Ovary (tissue), 9 donors: ENCODE measurements around the gene KRT28. TPM values are rescaled to one million over a fixed set of nuclear protein-coding genes. Genes with fewer than 3 reads are reported as not detected.

Experiments used
- DNase-seq, 5 donors: peaks; one replicate each; pipeline ENCODE4 v3.0.0-alpha.2; 2019 to 2020
- H3K27ac ChIP-seq, 2 donors: fragments of 200-600 bp; one replicate each; pipeline versions ENCODE4 v1.5.1 to v1.8.0; 2019 to 2022
- H3K27me3 ChIP-seq: fragments of 200-600 bp; one replicate; pipeline ENCODE4 v1.8.0; 2022
- H3K36me3 ChIP-seq: fragments of 200-600 bp; sonication (generic); one replicate; pipeline ENCODE4 v1.5.1; 2019
- H3K4me1 ChIP-seq: one replicate; pipeline ENCODE4 v1.8.1; 2013; ENCODE audit warnings: mild to moderate bottlenecking, moderate library complexity; ENCODE audit not compliant: insufficient read depth
- H3K4me3 ChIP-seq: fragments of 200-600 bp; sonication (generic); one replicate; pipeline ENCODE4 v1.5.1; 2017
- H3K9me3 ChIP-seq, 2 donors: fragments of 200-600 bp in 1 of 2; sonication (generic) in 1 of 2; one replicate each; pipeline versions ENCODE4 v1.5.1 to v1.8.1; 2013 to 2019; ENCODE audit warnings: mild to moderate bottlenecking in 1 of 2, moderate library complexity in 1 of 2
- EP300 ChIP-seq: sonication (generic); formaldehyde crosslinking; IDR thresholded peaks from one replicate; pipeline ENCODE4 v1.6.1; 2017; ENCODE audit warnings: antibody characterized with exemption
- POLR2A ChIP-seq: fragments of 450-650 bp; IDR thresholded peaks from one replicate; pipeline ENCODE4 v1.6.1; 2017; ENCODE audit warnings: antibody characterized with exemption, mild to moderate bottlenecking, moderate library complexity
- WGBS, 3 donors: extraction: QIAGEN DNeasy Blood & Tissue Kit in 1 of 3; methylation state at CpG; one replicate each; pipeline versions ENCODE4 v1.1.5 to v1.1.7; 2013 to 2017; 5-methylcytosine and 5-hydroxymethylcytosine counted together
- intact Hi-C, 4 donors: fragments of 100-400 bp; cut with DNase I; formaldehyde crosslinking; loops; one replicate each; pipeline versions ENCODE4 v1.11.0 to v1.15.1; 2022 to 2023
- polyA plus RNA-seq, 2 donors: library from polyadenylated mRNA; stranded (reverse); fragments of 200-250 nt in 1 of 2; fragments of 350-450 nt in 1 of 2; fragmentation: Illumina TruSeq in 1 of 2; extraction: RNeasy Lipid Tissue Mini Kit (QIAGEN cat#74804) in 1 of 2; gene quantifications; one replicate each; pipeline ENCODE4 v1.2.3, GENCODE V29; 2013 to 2014
- total RNA-seq, 7 donors: library from RNA; depleted of rRNA in 2 of 7; stranded (reverse); fragments of >200 nt in 2 of 7; fragmentation: NEBNext Ultra II Directional in 3 of 7; extraction: Animal tissue kit (Norgen Biotek cat#: 25700) in 3 of 7; gene quantifications; one replicate each; pipeline versions ENCODE4 v1.1.0 to v1.2.4, GENCODE V29; 2016 to 2023
- TF ChIP-seq, protein P1 (sequence below), 3 donors: fragments of 450-650 bp in 2 of 3; fragments of 200-600 bp in 1 of 3; IDR thresholded peaks; one replicate each; pipeline versions ENCODE4 v1.5.1 to v1.8.0; 2016 to 2022; ENCODE audit warnings: antibody characterized with exemption in 3 of 3, mild to moderate bottlenecking in 1 of 3
- donor health status: DM: no; HTN: no; CAD: no; lungs with moderate emphysema.
- donor health status: DM: no; HTN: no; CAD: no.
- donor health status: Bipolar disorder and iron deficiency.
- donor health status: DM: yes; HTN: yes; CAD: no.
- donor health status: DM: no; HTN: no; CAD: no.
- donor health status: DM: yes; HTN: yes; CAD: no.

The KRT28 gene
- total and polyA plus RNA-seq, 9 donors: not detected

DNA sequence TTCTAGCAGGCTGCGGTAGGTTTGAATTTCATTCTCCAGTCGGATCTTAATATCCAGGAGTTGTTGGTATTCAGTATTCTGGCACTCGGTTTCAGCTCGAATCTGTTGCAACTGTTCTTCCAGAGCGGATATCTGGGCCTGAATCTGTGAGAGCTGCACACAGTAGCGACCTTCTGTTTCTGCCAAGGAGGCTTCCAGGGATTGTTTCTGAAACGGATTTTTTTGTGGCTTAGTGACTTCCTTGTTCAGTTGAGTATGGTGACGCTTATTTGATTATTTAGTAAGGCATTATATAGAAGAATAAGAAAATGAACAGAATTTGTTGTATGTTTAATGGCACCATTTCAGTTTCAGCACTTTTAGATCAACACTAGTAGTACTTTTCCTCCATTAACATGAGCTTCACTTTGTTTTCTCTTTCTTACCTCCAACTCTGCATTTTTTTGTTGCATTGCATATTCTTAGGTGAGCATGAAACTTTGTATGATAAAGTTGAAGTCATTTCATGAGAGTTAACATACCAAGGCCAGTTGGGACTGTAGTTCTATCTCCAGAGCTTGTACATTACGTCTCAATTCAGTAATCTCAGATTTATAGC, 19.9 kb upstream of the KRT28 start:
- Histone ChIP-seq H3K27ac (peak overlapping the region in 1 of 2 donors; percentile 80), H3K27me3 (no peaks in the 10 kb centered on the region), H3K36me3 (no peaks in the 10 kb centered on the region), H3K4me3 (peak overlapping the region; percentile 53), H3K9me3 (no peaks in the 10 kb centered on the region), H3K4me1 (peaks cover 2% of the 10 kb centered on the region)
- WGBS, 3 donors: 26 to 40% (median 27%) methylated on average over 9 of the region's 9 CpGs
- intact Hi-C loops: no loop called here
- TF ChIP-seq, protein P1, sequence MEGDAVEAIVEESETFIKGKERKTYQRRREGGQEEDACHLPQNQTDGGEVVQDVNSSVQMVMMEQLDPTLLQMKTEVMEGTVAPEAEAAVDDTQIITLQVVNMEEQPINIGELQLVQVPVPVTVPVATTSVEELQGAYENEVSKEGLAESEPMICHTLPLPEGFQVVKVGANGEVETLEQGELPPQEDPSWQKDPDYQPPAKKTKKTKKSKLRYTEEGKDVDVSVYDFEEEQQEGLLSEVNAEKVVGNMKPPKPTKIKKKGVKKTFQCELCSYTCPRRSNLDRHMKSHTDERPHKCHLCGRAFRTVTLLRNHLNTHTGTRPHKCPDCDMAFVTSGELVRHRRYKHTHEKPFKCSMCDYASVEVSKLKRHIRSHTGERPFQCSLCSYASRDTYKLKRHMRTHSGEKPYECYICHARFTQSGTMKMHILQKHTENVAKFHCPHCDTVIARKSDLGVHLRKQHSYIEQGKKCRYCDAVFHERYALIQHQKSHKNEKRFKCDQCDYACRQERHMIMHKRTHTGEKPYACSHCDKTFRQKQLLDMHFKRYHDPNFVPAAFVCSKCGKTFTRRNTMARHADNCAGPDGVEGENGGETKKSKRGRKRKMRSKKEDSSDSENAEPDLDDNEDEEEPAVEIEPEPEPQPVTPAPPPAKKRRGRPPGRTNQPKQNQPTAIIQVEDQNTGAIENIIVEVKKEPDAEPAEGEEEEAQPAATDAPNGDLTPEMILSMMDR (IDR thresholded peaks at IDR 0.05): no peak
- TF ChIP-seq POLR2A: no peak
- TF ChIP-seq EP300: no peak
- DNase-seq: no peak

DNA sequence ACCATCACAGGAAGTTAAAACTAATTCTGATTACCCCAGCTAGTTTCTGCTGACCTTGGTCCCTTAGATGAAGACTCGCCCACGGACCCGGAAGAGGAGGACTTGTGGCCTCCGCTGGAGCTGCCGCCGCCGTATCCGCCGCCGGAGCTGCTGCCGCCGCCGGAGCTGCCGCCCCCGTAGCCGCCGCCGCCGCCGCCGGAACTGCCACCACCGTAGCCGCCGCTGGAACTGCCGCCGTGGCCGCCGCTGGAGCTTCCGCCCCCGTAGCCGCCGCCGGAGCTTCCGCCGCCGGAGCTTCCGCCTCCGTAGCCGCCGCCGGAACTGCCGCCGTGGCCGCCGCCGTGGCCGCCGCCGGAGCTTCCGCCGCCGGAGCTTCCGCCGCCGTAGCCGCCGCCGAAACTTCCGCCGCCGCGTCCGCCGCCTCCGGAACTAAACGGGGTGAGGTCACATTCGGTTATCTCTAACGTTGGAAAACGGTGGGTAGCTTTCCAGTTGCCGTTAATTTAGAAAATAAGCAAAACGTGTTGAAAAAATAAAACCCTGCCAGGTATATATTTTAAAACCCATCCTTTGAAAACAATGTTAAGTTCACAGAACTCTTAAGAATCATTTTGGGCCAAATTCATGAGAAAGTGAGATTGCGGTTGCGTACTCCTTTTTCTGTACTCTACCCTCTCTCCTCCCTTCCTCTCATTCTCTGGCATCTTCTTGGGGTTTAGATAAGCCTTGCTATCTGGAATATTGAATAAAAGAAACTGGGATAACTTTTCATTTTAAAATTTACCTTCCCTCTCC, 19.2 kb upstream of the KRT28 start:
- TF ChIP-seq POLR2A: peak; percentile 66
- TF ChIP-seq, protein P1 (IDR thresholded peaks at IDR 0.05): no peak
- Histone ChIP-seq H3K27me3 (no peaks in the 10 kb centered on the region), H3K4me1 (peaks cover 2% of the 10 kb centered on the region), H3K4me3 (peak overlapping the region; percentile 53), H3K27ac (peak overlapping the region; percentile 37 to 80), H3K36me3 (no peaks in the 10 kb centered on the region), H3K9me3 (no peaks in the 10 kb centered on the region)
- DNase-seq: peak; percentile 76 to 89 (median 77)
- intact Hi-C loops: no loop called here
- WGBS, 3 donors: 0 to 1% (median 0%) methylated on average over 54 to 73 of the region's 73 CpGs

DNA sequence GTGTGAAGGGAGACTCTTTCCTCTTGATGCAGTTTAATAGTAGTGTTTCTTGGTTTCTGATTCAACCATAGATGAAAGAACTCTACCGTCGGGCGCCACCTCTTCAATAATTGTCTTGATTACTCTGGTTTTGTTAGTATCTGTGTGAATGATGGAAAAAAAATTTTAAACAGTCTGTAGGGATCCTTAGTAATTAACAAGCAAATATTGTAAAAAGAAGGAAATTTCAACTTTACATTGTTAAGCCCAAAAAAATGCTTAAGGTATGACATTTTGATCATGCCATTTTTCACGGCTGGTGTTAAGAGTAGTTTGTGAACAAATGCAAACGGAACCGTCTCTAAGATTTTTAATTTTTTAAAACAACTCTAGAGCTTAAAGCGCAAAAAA, 18.6 kb upstream of the KRT28 start:
- TF ChIP-seq, protein P1 (IDR thresholded peaks at IDR 0.05): no peak
- Histone ChIP-seq H3K9me3 (no peaks in the 10 kb centered on the region), H3K4me3 (peak overlapping the region; percentile 53), H3K36me3 (no peaks in the 10 kb centered on the region), H3K27me3 (no peaks in the 10 kb centered on the region), H3K4me1 (peaks cover 2% of the 10 kb centered on the region), H3K27ac (peak overlapping the region in 1 of 2 donors; percentile 80)
- 10 to 15% (median 11%) methylated on average over 7 of the region's 7 CpGs for WGBS, 3 donors
- intact Hi-C loops: no loop called here
- no peak for DNase-seq

DNA sequence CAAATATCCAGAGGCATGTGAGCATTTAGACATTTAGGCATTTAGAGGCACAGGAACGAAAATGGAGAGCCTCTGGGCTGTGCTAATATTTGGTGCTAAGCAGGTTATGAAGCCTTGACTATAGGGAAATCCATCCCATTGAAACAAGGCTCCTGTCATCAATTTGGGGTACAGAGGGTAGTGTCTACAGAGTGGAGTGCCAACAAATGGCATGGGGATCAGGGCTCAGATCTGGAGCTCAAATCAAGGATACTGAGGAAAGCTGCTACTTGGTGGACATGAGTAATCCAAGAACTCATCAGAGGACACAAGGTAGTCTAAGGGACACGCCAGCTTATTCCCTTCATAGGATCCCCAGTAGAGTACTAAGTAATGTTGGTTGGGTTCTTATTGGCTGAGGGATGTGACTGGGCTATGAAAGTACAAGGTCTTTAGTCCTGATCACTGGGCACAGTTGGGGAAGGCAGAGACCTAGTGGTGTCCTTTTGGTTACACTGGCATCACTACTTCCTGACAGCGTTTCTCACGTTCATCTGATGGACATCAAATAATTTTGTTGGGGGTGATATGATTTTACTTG, 17.4 kb upstream of the KRT28 start:
- H3K27ac ChIP-seq: no peak overlapping the region
- H3K4me3 ChIP-seq: no peak overlapping the region
- DNase-seq: no peak
- no peaks in the 10 kb centered on the region for H3K27me3 ChIP-seq
- no peaks in the 10 kb centered on the region for H3K36me3 ChIP-seq
- TF ChIP-seq POLR2A (no peak), EP300 (no peak)
- TF ChIP-seq, protein P1 (IDR thresholded peaks at IDR 0.05): no peak
- WGBS, 3 donors: 96% methylated on average over 4 of the region's 4 CpGs
- peaks cover 2% of the 10 kb centered on the region for H3K4me1 ChIP-seq
- no peaks in the 10 kb centered on the region for H3K9me3 ChIP-seq
- intact Hi-C loops: no loop called here
